Stromal cell of bone marrow (primary cell): ENCODE measurements around the gene TRIM59.

Experiments used
- DNase-seq: peaks from one replicate; pipeline ENCODE4 v3.0.0-alpha.2; 2012; ENCODE audit warnings: low read depth

Gene TRIM59

GRCh38 chr3:160402221-160403027 lies 47.2 kb downstream of the TRIM59 start:
- no peak for DNase-seq

GRCh38 chr3:160401291-160402095 lies 48.1 kb downstream of the TRIM59 start:
- no peak for DNase-seq

GRCh38 chr3:160400702-160401150 lies 48.9 kb downstream of the TRIM59 start:
- DNase-seq: no peak

GRCh38 chr3:160400030-160400701 lies 49.4 kb downstream of the TRIM59 start:
- DNase-seq: no peak

GRCh38 chr3:160399125-160400029 lies 50.2 kb downstream of the TRIM59 start, which contains the start of the genes IFT80 and SMC4:
IFT80 (minus strand) TSS chr3:160399225; CDS start chr3:160384600, 14,625 bp downstream.
SMC4 (plus strand) TSS chr3:160399650; CDS start chr3:160400827, 1,177 bp downstream.
- peak; percentile 92 for DNase-seq

- no peak for DNase-seq
Observed at GRCh38 chr3:160398820-160399124, 50.8 kb downstream of the TRIM59 start.

- no peak for DNase-seq
Observed at GRCh38 chr3:160395297-160395696, 54.3 kb downstream of the TRIM59 start.

- no peak for DNase-seq
Observed at GRCh38 chr3:160394009-160394392, 55.6 kb downstream of the TRIM59 start.

GRCh38 chr3:160393346-160394008 lies 56.1 kb downstream of the TRIM59 start:
- DNase-seq: no peak

- no peak for DNase-seq
Observed at GRCh38 chr3:160392798-160393197, 56.8 kb downstream of the TRIM59 start.

GRCh38 chr3:160390565-160391138 lies 58.9 kb downstream of the TRIM59 start:
- no peak for DNase-seq
